HepG2 (cell line): ENCODE measurements around the gene CCDC142. TPM values are rescaled to one million over a fixed set of nuclear protein-coding genes. Genes with fewer than 3 reads are reported as not detected.

Experiments used
- ATM ChIP-seq: fragments of 450-650 bp; IDR thresholded peaks from 2 replicates; pipeline ENCODE4 v1.7.1; 2017; ENCODE audit warnings: mild to moderate bottlenecking, borderline replicate concordance
- ETS1 ChIP-seq: sonication (generic); formaldehyde crosslinking; IDR thresholded peaks from 2 replicates; pipeline ENCODE4 v1.4.0; 2020; ENCODE audit warnings: missing genetic modification reagents
- EZH2 ChIP-seq: conservative IDR thresholded peaks from 2 replicates; pipeline ENCODE4 v1.6.1; 2012; ENCODE audit warnings: mild to moderate bottlenecking, low read depth, low read length, moderate library complexity
- FOXP4 ChIP-seq: sonication (generic); formaldehyde crosslinking; IDR thresholded peaks from 2 replicates; pipeline ENCODE4 v1.4.0; 2020; ENCODE audit warnings: missing genetic modification reagents
- GLMP ChIP-seq: sonication (generic); formaldehyde crosslinking; IDR thresholded peaks from 2 replicates; pipeline ENCODE4 v1.9.0; 2021; ENCODE audit warnings: missing genetic modification reagents, mild to moderate bottlenecking, borderline replicate concordance
- HNRNPK ChIP-seq: fragments of 200-400 bp; formaldehyde crosslinking; IDR thresholded peaks from 2 replicates; pipeline ENCODE4 v1.6.1; 2018; ENCODE audit warnings: low read length, low read depth, moderate library complexity, mild to moderate bottlenecking; ENCODE audit not compliant: poor library complexity, severe bottlenecking
- MZF1 ChIP-seq: sonication (generic); formaldehyde crosslinking; IDR thresholded peaks from 2 replicates; pipeline ENCODE4 v1.8.1; 2023; ENCODE audit warnings: mild to moderate bottlenecking, missing genetic modification reagents, borderline replicate concordance
- NBN ChIP-seq: fragments of 450-650 bp; conservative IDR thresholded peaks from 2 replicates; pipeline ENCODE4 v1.6.1; 2017
- NR2F2 ChIP-seq: IDR thresholded peaks from 2 replicates; pipeline ENCODE4 v1.6.1; 2012; ENCODE audit warnings: low read depth, inconsistent platforms, borderline replicate concordance
- PRDM10 ChIP-seq: sonication (generic); formaldehyde crosslinking; IDR thresholded peaks from 2 replicates; pipeline ENCODE4 v1.4.0; 2020; ENCODE audit warnings: low read depth, missing genetic modification reagents
- SMARCE1 ChIP-seq: fragments of 450-650 bp; IDR thresholded peaks from 2 replicates; pipeline ENCODE4 v1.6.1; 2017; ENCODE audit warnings: borderline replicate concordance
- SNAI1 ChIP-seq: sonication (generic); formaldehyde crosslinking; IDR thresholded peaks from 2 replicates; pipeline ENCODE4 v1.5.0; 2020; ENCODE audit warnings: mild to moderate bottlenecking, missing genetic modification reagents, borderline replicate concordance
- SOX13 ChIP-seq, 3 experiments: fragments of 450-650 bp in 1 of 3; sonication (generic) in 1 of 3; formaldehyde crosslinking in 1 of 3; IDR thresholded peaks in 2 of 3; conservative IDR thresholded peaks in 1 of 3; 2 replicates each; pipeline versions ENCODE4 v1.5.0 to v1.6.1; 2016 to 2020; ENCODE audit warnings: antibody characterized with exemption in 1 of 3, mild to moderate bottlenecking in 1 of 3, missing compliant biosample characterization in 1 of 3, missing genetic modification reagents in 1 of 3, moderate library complexity in 1 of 3
- SUZ12 ChIP-seq: fragments of 150-350 bp; IDR thresholded peaks from 2 replicates; pipeline ENCODE4 v1.6.1; 2014; ENCODE audit warnings: low read depth, low read length
- ZBTB7B ChIP-seq: sonication (generic); formaldehyde crosslinking; IDR thresholded peaks from 2 replicates; pipeline ENCODE4 v1.4.0; 2020; ENCODE audit warnings: missing genetic modification reagents
- ZFP36L1 ChIP-seq: sonication (generic); formaldehyde crosslinking; IDR thresholded peaks from 2 replicates; pipeline ENCODE4 v1.8.0; 2022; ENCODE audit warnings: mild to moderate bottlenecking, missing genetic modification reagents, moderate library complexity
- ZFP41 ChIP-seq: sonication (generic); formaldehyde crosslinking; IDR thresholded peaks from 2 replicates; pipeline ENCODE4 v1.4.0; 2020; ENCODE audit warnings: mild to moderate bottlenecking, missing genetic modification reagents, borderline replicate concordance
- ZNF264 ChIP-seq: sonication (generic); formaldehyde crosslinking; IDR thresholded peaks from 2 replicates; pipeline ENCODE4 v1.4.0; 2020; ENCODE audit warnings: missing genetic modification reagents
- ZNF713 ChIP-seq: sonication (generic); formaldehyde crosslinking; IDR thresholded peaks from 2 replicates; pipeline ENCODE4 v1.4.0; 2020; ENCODE audit warnings: mild to moderate bottlenecking, missing genetic modification reagents
- polyA plus RNA-seq, 8 experiments: library from polyadenylated mRNA; depleted of rRNA in 3 of 8; stranded (reverse) in 7 of 8; unstranded in 1 of 8; fragments of >200 nt; fragmentation: Illumina TruSeq in 4 of 8; extraction: Trizol in 4 of 8; gene quantifications; 2 replicates each; pipeline versions ENCODE4 v1.2.1 to v1.2.3, GENCODE V29; 2011 to 2016; ENCODE audit warnings: low read depth in 4 of 8, missing spikeins in 1 of 8, mixed read lengths in 1 of 8; ENCODE audit not compliant: insufficient read depth in 1 of 8
- total RNA-seq, 5 experiments: library from RNA; depleted of rRNA; stranded (reverse); fragments of >200 nt; fragmentation: Illumina TruSeq; extraction: Trizol; gene quantifications; 2 replicates each; pipeline ENCODE4 v1.2.3, GENCODE V29; 2016; ENCODE audit warnings: low read depth in 1 of 5

CCDC142 gene
- total and polyA plus RNA-seq, 2 of the 13 experiments (the other 11 are each of a cell fraction or from before 2014, with no cell fraction given) = 14.7 to 30.4 TPM

- no peak for TF ChIP-seq PRDM10
- TF ChIP-seq GLMP (CRISPR knock-in tag) = no peak
- no peak for TF ChIP-seq ATM
- no peak for TF ChIP-seq SNAI1
- no peak for TF ChIP-seq MZF1 (CRISPR knock-in tag)
- TF ChIP-seq HNRNPK = no peak
- no peak for TF ChIP-seq ZFP41
- peak; percentile 60; the same call in 1 of the 2 replicates for TF ChIP-seq NR2F2
- 0 out of 2 replicates have a peak, but pooled peaks have one; percentile 24 for TF ChIP-seq SMARCE1
- TF ChIP-seq SUZ12 = no peak
- TF ChIP-seq ETS1 (CRISPR knock-in tag) = no peak
- no peak; the same call in 1 of the 2 replicates for TF ChIP-seq SOX13 (IDR thresholded peaks at IDR 0.05)
- TF ChIP-seq SOX13 (CRISPR knock-in tag; conservative IDR thresholded peaks at IDR 0.05 in 1 of 2, IDR thresholded peaks at IDR 0.05 in 1 of 2) = peak in 1 of 2 experiments; percentile 56; a peak in 2 of 4 replicates
- no peak for TF ChIP-seq ZFP36L1
- TF ChIP-seq ZNF713 (CRISPR knock-in tag) = 0 out of 2 replicates have a peak, but pooled peaks have one; percentile 26
- no peak for TF ChIP-seq ZNF264
- no peak for TF ChIP-seq EZH2
- peak; percentile 71; the same call in 1 of the 2 replicates for TF ChIP-seq FOXP4 (CRISPR knock-in tag)
- no peak for TF ChIP-seq NBN
- TF ChIP-seq ZBTB7B (CRISPR knock-in tag) = peak; percentile 90
Observed at GRCh38 chr2:74429487-74430451, 53.0 kb downstream of the CCDC142 start (continued).
